WI38 (cell line): ENCODE data around the gene SERINC2.

Experiments
- H3K4me3 ChIP-seq: 2 replicates; pipeline ENCODE4 v1.5.1; 2011; ENCODE audit warnings: low read depth, mild to moderate bottlenecking, control low read depth, low read length
- TF ChIP-seq, protein P1 (sequence below): IDR thresholded peaks from 2 replicates; pipeline ENCODE4 v1.5.1; 2012; ENCODE audit warnings: low read depth, mild to moderate bottlenecking, control low read depth, low read length

Gene SERINC2

DNA sequence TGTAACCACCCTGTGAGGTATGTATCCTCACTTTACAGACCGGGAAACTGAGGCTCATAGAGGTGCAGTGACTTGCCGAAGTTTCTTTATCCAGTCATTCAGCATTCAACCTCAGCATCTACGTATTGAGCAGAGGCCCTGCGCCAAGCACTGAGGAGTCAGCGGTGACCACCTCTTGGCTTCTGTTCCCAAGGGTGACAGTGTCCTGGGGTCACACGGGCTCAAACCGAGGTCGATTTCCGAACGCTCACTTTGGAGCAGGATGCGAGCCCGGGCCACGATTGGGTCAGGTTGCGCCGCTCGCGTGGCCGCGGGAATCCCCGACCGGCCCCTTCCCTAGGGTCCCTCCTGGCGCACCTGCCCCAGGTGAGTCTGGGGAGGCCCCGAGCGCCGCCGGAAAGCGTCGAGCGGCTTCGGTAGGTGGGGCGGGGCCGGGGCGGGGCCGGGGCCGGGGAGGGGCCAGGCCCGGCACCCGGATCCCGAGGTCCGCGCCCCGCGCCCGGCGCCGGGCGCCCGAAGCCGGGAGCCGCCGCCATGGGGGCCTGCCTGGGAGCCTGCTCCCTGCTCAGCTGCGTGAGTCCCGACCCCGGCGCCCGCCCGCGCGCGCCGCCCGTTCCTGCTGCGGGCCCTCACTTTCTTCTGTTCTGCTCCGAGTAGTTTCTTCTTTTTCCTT is at the start of gene SERINC2:
TSS of gene SERINC2 (plus strand) at position 482 of the 673 bp plus-strand sequence. CDS start at position 535, 53 bp downstream.
- TF ChIP-seq, protein P1, sequence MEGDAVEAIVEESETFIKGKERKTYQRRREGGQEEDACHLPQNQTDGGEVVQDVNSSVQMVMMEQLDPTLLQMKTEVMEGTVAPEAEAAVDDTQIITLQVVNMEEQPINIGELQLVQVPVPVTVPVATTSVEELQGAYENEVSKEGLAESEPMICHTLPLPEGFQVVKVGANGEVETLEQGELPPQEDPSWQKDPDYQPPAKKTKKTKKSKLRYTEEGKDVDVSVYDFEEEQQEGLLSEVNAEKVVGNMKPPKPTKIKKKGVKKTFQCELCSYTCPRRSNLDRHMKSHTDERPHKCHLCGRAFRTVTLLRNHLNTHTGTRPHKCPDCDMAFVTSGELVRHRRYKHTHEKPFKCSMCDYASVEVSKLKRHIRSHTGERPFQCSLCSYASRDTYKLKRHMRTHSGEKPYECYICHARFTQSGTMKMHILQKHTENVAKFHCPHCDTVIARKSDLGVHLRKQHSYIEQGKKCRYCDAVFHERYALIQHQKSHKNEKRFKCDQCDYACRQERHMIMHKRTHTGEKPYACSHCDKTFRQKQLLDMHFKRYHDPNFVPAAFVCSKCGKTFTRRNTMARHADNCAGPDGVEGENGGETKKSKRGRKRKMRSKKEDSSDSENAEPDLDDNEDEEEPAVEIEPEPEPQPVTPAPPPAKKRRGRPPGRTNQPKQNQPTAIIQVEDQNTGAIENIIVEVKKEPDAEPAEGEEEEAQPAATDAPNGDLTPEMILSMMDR, result no peak
- peak within 1 kb of the TSS; percentile 81 for H3K4me3 ChIP-seq

DNA sequence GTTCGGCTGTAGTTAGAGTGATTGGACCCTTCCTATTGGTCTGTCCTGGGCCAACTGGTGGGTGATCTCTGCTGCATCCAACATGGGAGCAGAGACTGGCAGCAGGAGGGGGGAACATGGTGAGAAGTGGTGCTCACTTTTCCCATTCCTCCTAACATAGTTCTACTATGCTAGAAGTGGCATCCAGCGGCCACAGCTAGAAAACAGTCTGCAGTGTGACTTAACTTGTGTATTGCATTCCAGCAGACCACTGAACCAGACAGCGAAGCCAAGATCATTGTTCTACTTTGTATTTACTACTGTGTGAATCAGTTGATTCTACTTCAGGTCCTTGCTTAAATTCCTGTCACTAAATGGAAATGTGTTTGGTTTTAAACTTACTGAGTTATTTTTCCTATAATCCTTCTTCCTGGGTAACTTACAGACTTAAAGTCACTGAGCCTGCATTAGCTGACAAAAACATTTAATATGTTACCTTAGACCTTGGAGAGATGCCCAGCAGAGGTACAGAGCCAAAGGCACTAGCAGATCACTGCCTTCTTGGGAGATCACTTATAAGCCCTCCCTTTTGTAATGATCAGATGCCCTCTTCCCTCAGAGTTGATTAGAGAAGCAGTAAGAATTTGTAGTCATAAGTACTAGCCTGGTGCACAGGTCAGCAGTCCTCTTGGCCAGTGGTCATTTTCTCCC is 48.3 kb upstream of the SERINC2 start:
- no peak overlapping the region for H3K4me3 ChIP-seq
- TF ChIP-seq, protein P1, result no peak

DNA sequence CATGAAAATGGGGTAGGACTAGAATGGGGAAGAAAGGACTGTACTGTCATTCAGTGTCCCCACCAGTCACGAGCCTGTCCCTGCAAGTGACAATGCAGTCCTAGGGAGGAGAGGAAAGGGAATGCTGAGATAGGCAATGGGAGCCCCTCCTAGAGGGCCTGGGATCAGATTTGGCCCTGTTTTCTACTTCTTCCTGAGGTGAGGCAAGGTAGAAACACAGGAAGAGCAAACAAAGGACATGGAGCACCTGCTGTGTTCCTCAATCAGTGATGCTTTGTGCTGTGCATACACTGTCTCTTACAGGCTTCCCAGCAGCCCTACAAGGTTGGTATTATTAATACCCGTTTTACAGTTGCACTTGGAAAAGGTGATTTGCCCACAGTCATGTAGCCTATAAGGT is 46.2 kb upstream of the SERINC2 start:
- H3K4me3 ChIP-seq, result no peak overlapping the region
- TF ChIP-seq, protein P1, result no peak

DNA sequence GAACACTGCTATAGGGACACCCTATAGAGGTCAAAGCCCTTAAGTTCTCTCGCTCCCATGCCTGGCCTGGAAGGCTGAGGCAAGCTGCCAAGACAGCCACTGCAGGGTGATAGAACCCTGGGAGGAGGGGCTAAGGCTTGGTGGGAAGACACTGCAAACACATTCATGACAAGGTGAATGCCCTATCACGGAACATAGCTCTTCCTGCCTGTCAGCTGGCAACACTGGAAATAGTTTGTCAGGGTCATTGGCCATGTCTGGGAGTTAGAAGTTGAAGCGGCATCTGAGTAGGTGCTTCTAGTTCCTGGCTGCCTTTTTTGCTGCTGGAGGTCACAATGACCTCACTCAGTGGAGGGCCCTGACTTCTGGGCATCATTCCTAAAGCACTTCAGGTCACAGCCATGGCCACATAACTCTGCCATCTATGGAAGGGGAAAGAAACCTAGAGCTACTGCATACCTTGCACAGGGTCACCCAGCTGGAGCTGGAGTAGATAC is 44.4 kb upstream of the SERINC2 start:
- H3K4me3 ChIP-seq, result no peak overlapping the region
- TF ChIP-seq, protein P1, result no peak

DNA sequence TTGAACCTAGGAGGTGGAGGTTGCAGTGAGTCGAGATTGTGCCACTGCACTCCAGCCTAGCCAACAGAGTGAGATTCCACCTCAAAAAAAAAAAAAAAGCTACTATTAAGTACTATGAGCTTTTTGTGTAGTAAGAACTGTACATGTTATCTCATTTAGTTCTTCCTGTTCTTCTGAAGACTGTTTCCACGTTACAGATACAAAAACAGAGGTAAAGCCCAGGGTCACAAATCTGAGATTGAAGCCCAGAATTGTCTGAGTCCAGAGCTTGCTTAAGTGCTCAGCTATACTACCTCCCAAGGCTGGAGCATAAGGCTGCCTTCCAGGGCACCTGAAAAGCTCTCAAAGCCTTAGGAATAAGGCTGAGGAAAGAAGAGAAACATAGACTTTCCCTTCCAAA is 43.0 kb upstream of the SERINC2 start:
- H3K4me3 ChIP-seq, result no peak overlapping the region
- TF ChIP-seq, protein P1, result no peak

DNA sequence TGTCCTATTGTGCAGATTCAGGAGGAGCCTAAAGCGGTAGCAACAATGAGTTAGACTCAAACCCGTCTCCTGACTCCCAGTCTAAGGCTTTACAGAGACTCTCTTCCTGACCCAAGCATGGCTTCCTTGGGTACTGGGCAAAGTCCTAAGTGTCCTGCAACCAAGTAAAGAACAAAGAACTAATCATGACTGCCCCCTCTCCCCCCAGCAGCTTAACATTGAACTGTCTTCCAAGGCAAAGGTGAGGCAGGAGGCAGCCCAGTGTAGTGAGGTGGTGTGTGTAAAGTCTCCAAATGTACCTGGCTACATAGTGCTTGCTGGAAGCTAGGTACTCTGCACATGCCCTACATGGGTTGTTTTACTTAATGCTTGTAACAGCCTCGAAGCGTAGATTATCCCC is 42.4 kb upstream of the SERINC2 start:
- TF ChIP-seq, protein P1, result no peak
- H3K4me3 ChIP-seq, result no peak overlapping the region
